Stimulated activated CD4-positive, alpha-beta T cell treated with anti-CD3 and anti-CD28 coated beads, Interleukin-12 subunit alpha, Interleukin-12 subunit beta, amount 100 ng/mL, for 48 hours (primary cell): ENCODE results near the gene PYCARD.
"Not testable (repeated sequence)": the region's sequence is repeated elsewhere in the genome, so short reads cannot be mapped to it uniquely, and the experiment has no call there.

Experiments
- DNase-seq, 3 donors: peaks; one replicate each; pipeline ENCODE4 v3.0.0-alpha.2; 2020; ENCODE audit warnings: low read depth in 2 of 3, low spot score in 1 of 3

PYCARD gene

GRCh38 chr16:31202414-31203375, at the start of gene PYCARD:
Gene PYCARD (minus strand): TSS chr16:31202760. CDS start chr16:31202690, 70 bp downstream.
- DNase-seq, result no peak

GRCh38 chr16:31251435-31251834, 48.9 kb upstream of the PYCARD start:
- no peak for DNase-seq

GRCh38 chr16:31250782-31251384, 48.3 kb upstream of the PYCARD start:
- DNase-seq, result no peak

GRCh38 chr16:31248344-31248743, 45.8 kb upstream of the PYCARD start:
- no peak for DNase-seq

- DNase-seq, result no peak
Observed at GRCh38 chr16:31246296-31246695, 43.7 kb upstream of the PYCARD start.

GRCh38 chr16:31245598-31245997, 43.0 kb upstream of the PYCARD start:
- DNase-seq, result not testable (repeated sequence)

GRCh38 chr16:31243734-31244670, 41.4 kb upstream of the PYCARD start:
- DNase-seq, result no peak

GRCh38 chr16:31242206-31242605, 39.6 kb upstream of the PYCARD start:
- DNase-seq, result no peak

- DNase-seq, result no peak
Observed at GRCh38 chr16:31238041-31238440, 35.5 kb upstream of the PYCARD start.

- no peak for DNase-seq
Observed at GRCh38 chr16:31229501-31229900, 26.9 kb upstream of the PYCARD start.

- DNase-seq, result no peak
Observed at GRCh38 chr16:31228206-31228605, 25.6 kb upstream of the PYCARD start.

GRCh38 chr16:31225193-31225592, 22.6 kb upstream of the PYCARD start:
- no peak for DNase-seq

GRCh38 chr16:31224092-31224955, 21.8 kb upstream of the PYCARD start:
- DNase-seq, result no peak

GRCh38 chr16:31223044-31223443, 20.5 kb upstream of the PYCARD start:
- DNase-seq, result no peak

- DNase-seq, result no peak
Observed at GRCh38 chr16:31221357-31222160, 19.0 kb upstream of the PYCARD start.

GRCh38 chr16:31219154-31219741, 16.7 kb upstream of the PYCARD start:
- no peak for DNase-seq

- no peak for DNase-seq
Observed at GRCh38 chr16:31217136-31217530, 14.6 kb upstream of the PYCARD start.

GRCh38 chr16:31216422-31217135, 14.0 kb upstream of the PYCARD start, which contains the start of gene PYDC1:
Gene PYDC1 (minus strand): TSS chr16:31217135. CDS start chr16:31217028, 107 bp downstream.
- DNase-seq, result no peak
